Smooth muscle cell (in vitro differentiated cells): Measurements from ENCODE around the gene PARD3. TPM values are rescaled to one million over a fixed set of nuclear protein-coding genes. Genes with fewer than 3 reads are reported as not detected.

Experiments
- DNase-seq: peaks from one replicate; lab custom pipeline; 2025; ENCODE audit not compliant: unreplicated experiment; lab: John Stamatoyannopoulos, UW
- H2AFZ ChIP-seq: fragments of 200-600 bp; sonication (generic); 2 replicates; pipeline ENCODE4 v1.6.0; 2016; ENCODE audit warnings: antibody characterized with exemption, low read depth, mild to moderate bottlenecking
- H3F3A ChIP-seq: fragments of 200-600 bp; sonication (generic); 2 replicates; pipeline ENCODE4 v1.6.0; 2017; ENCODE audit warnings: antibody characterized with exemption, low read depth
- H3K27ac ChIP-seq: fragments of 200-600 bp; sonication (generic); 2 replicates; pipeline ENCODE4 v1.5.1; 2016; ENCODE audit warnings: low read depth, mild to moderate bottlenecking
- H3K27me3 ChIP-seq: fragments of 200-600 bp; sonication (generic); 2 replicates; pipeline ENCODE4 v1.6.1; 2016; ENCODE audit warnings: low read depth, mild to moderate bottlenecking
- H3K36me3 ChIP-seq: fragments of 200-600 bp; sonication (generic); 2 replicates; pipeline ENCODE4 v1.5.1; 2016; ENCODE audit warnings: low read depth
- H3K4me1 ChIP-seq: fragments of 200-600 bp; sonication (generic); 2 replicates; pipeline ENCODE4 v1.5.1; 2016; ENCODE audit warnings: low read depth
- H3K4me2 ChIP-seq: fragments of 200-600 bp; sonication (generic); 2 replicates; pipeline ENCODE4 v1.6.0; 2016; ENCODE audit warnings: mild to moderate bottlenecking
- H3K4me3 ChIP-seq: fragments of 200-600 bp; sonication (generic); 2 replicates; pipeline ENCODE4 v1.5.1; 2016; ENCODE audit warnings: mild to moderate bottlenecking
- H3K79me2 ChIP-seq: fragments of 200-600 bp; sonication (generic); 2 replicates; pipeline ENCODE4 v1.6.0; 2016; ENCODE audit warnings: low read depth, mild to moderate bottlenecking
- H3K9ac ChIP-seq: fragments of 200-600 bp; sonication (generic); 2 replicates; pipeline ENCODE4 v1.6.0; 2016; ENCODE audit warnings: low read depth
- H3K9me3 ChIP-seq: fragments of 200-600 bp; sonication (generic); replicated peaks from 2 replicates; pipeline ENCODE4 v1.5.1; 2016; ENCODE audit warnings: low read depth
- H4K20me1 ChIP-seq: fragments of 200-600 bp; sonication (generic); 2 replicates; pipeline ENCODE4 v1.6.0; 2016; ENCODE audit warnings: low read depth
- CTCF ChIP-seq: fragments of 200-600 bp; sonication (generic); IDR thresholded peaks from 2 replicates; pipeline ENCODE4 v1.5.1; 2017; ENCODE audit warnings: borderline replicate concordance, mild to moderate bottlenecking, antibody characterized with exemption; ENCODE audit not compliant: insufficient read depth, poor library complexity, severe bottlenecking
- WGBS: methylation state at CpG from one replicate; pipeline ENCODE4 v1.1.7; 2016; ENCODE audit warnings: low lambda C conversion rate; 5-methylcytosine and 5-hydroxymethylcytosine counted together
- polyA plus RNA-seq: library from polyadenylated mRNA; unstranded; fragments of >200 nt; fragmentation: Nextera tagmentation; extraction: Ambion mirVana; gene quantifications from 2 replicates; pipeline ENCODE4 v1.2.1, GENCODE V29; 2016
- total RNA-seq: library from RNA; depleted of rRNA; stranded (reverse); fragments of >200 nt; gene quantifications from 2 replicates; pipeline ENCODE4 v1.2.3, GENCODE V29; 2014

Gene PARD3
- total and polyA plus RNA-seq, 2 experiments from 2014 or later = 17.5 to 26.0 TPM

GRCh38 chr10:34650156-34650555 lies 164.9 kb downstream of the PARD3 start:
- H3F3A ChIP-seq = peaks cover 12% of the 10 kb centered on the region
- DNase-seq = no peak
- H3K27me3 ChIP-seq = no peaks in the 10 kb centered on the region
- no peak for TF ChIP-seq CTCF
- no peaks in the 10 kb centered on the region for H3K9me3 ChIP-seq
- H3K36me3 ChIP-seq = no peaks in the 10 kb centered on the region
- H3K4me1 ChIP-seq = peaks cover 17% of the 10 kb centered on the region
- no peak overlapping the region for H3K4me2 ChIP-seq
- no peak overlapping the region for H2AFZ ChIP-seq
- H3K27ac ChIP-seq = no peak overlapping the region
- peaks cover 37% of the 10 kb centered on the region for H4K20me1 ChIP-seq
- peaks cover 30% of the 10 kb centered on the region for H3K79me2 ChIP-seq
- no peak overlapping the region for H3K9ac ChIP-seq
- no peak overlapping the region for H3K4me3 ChIP-seq
- 93% methylated on average over 8 of the region's 8 CpGs for WGBS

- TF ChIP-seq CTCF = no peak
- Histone ChIP-seq H3K4me2 (no peak overlapping the region), H4K20me1 (peaks cover 35% of the 10 kb centered on the region), H3K4me1 (peaks cover 17% of the 10 kb centered on the region), H2AFZ (no peak overlapping the region), H3K4me3 (no peak overlapping the region), H3F3A (peaks cover 12% of the 10 kb centered on the region), H3K36me3 (no peaks in the 10 kb centered on the region), H3K9me3 (no peaks in the 10 kb centered on the region), H3K27me3 (no peaks in the 10 kb centered on the region), H3K9ac (no peak overlapping the region), H3K79me2 (peaks cover 26% of the 10 kb centered on the region), H3K27ac (no peak overlapping the region)
- DNase-seq = no peak
- 88% methylated on average over 3 of the region's 3 CpGs for WGBS
These were observed 165.7 kb downstream of the PARD3 start for GRCh38 chr10:34649385-34649784.

GRCh38 chr10:34648919-34649318 lies 166.2 kb downstream of the PARD3 start:
- no peaks in the 10 kb centered on the region for H3K9me3 ChIP-seq
- peaks cover 17% of the 10 kb centered on the region for H3K4me1 ChIP-seq
- no peak overlapping the region for H3K4me3 ChIP-seq

More at GRCh38 chr10:34648919-34649318, 166.2 kb downstream of the PARD3 start:
- Histone ChIP-seq H3K9ac (no peak overlapping the region), H3K27me3 (no peaks in the 10 kb centered on the region), H3K4me2 (no peak overlapping the region), H3K27ac (no peak overlapping the region), H3K79me2 (peaks cover 27% of the 10 kb centered on the region), H3F3A (peaks cover 16% of the 10 kb centered on the region), H2AFZ (no peak overlapping the region), H3K36me3 (no peaks in the 10 kb centered on the region), H4K20me1 (peaks cover 35% of the 10 kb centered on the region)
- no peak for TF ChIP-seq CTCF
- DNase-seq = no peak
- WGBS = 93% methylated on average over 5 of the region's 5 CpGs
